Fibroblast of pulmonary artery (primary cell): ENCODE data around the gene UGT1A4.

Experiments used
- DNase-seq: peaks from one replicate; pipeline ENCODE4 v3.0.0-alpha.2; 2010; ENCODE audit warnings: low read depth
- H3K4me3 ChIP-seq: replicated peaks from 2 replicates; pipeline ENCODE4 v1.5.1; 2011; ENCODE audit warnings: low read depth, mild to moderate bottlenecking, control low read depth, low read length, moderate library complexity
- TF ChIP-seq, protein P1 (sequence below): IDR thresholded peaks from 2 replicates; pipeline ENCODE4 v1.5.1; 2011; ENCODE audit warnings: mild to moderate bottlenecking, control low read depth, low read length, inconsistent platforms; ENCODE audit errors: missing control alignments

UGT1A4 gene

DNA sequence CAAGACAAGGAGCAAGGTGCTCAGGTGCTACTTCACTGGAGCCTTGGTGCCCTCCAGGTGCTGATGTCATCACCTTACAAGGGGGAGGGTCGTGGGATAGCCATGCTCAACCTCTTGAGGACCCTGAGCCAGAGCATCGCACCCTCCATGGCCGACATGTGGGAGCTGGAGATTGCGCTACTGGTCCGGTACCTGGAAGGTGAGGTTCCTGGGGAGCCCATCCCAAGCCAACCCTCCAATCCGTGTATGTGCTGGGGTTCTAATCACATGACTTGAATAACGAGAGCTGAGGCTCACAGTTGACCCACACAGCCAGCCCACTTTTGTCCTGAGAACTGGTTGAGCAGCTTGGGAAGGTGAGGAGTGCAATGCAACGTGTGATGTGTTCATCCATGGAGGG is 85.5 kb downstream of the UGT1A4 start:
- H3K4me3 ChIP-seq: no peak overlapping the region
- DNase-seq: no peak
- TF ChIP-seq, protein P1, sequence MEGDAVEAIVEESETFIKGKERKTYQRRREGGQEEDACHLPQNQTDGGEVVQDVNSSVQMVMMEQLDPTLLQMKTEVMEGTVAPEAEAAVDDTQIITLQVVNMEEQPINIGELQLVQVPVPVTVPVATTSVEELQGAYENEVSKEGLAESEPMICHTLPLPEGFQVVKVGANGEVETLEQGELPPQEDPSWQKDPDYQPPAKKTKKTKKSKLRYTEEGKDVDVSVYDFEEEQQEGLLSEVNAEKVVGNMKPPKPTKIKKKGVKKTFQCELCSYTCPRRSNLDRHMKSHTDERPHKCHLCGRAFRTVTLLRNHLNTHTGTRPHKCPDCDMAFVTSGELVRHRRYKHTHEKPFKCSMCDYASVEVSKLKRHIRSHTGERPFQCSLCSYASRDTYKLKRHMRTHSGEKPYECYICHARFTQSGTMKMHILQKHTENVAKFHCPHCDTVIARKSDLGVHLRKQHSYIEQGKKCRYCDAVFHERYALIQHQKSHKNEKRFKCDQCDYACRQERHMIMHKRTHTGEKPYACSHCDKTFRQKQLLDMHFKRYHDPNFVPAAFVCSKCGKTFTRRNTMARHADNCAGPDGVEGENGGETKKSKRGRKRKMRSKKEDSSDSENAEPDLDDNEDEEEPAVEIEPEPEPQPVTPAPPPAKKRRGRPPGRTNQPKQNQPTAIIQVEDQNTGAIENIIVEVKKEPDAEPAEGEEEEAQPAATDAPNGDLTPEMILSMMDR: no peak

DNA sequence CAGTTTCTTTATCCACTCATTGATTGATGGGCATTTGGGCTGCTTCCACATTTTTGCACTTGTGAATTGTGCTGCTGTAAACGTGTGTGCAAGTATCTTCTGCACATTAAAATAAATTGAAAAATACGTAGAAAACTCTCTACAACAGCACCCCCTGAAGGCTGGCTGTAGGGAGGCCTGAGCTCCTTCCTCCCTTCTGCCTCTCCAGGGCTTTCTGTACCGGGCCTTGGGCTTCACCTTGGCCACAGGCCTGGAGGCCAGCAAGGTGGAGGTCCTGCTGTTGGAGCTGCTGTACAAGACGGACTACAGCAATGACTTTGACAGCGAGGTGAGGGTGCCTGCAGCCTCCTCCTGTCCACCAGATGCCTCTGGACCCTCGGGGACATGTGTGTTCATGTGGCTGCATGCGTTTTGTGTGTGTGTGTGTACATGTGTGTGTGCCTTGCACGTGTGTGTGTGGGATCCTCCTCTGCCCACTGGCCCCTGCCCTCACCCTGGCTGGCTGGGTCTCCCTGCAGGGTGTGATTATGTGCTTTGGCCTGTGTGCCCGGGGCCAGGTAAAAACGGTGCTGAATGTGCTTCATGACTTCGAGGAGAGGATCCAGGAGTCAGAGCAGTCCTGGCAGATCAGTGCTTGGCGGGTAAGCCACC is 88.8 kb downstream of the UGT1A4 start:
- TF ChIP-seq, protein P1: no peak
- H3K4me3 ChIP-seq: no peak overlapping the region
- DNase-seq: no peak

GRCh38 chr2:233807966-233808935 is 89.7 kb downstream of the UGT1A4 start:
- TF ChIP-seq, protein P1: no peak
- DNase-seq: no peak
- H3K4me3 ChIP-seq: no peak overlapping the region

GRCh38 chr2:233810385-233810784 is 91.8 kb downstream of the UGT1A4 start:
- no peak overlapping the region for H3K4me3 ChIP-seq
- TF ChIP-seq, protein P1: no peak
- no peak for DNase-seq

GRCh38 chr2:233811087-233811486 is 92.6 kb downstream of the UGT1A4 start:
- TF ChIP-seq, protein P1: no peak
- no peak overlapping the region for H3K4me3 ChIP-seq
- no peak for DNase-seq

DNA sequence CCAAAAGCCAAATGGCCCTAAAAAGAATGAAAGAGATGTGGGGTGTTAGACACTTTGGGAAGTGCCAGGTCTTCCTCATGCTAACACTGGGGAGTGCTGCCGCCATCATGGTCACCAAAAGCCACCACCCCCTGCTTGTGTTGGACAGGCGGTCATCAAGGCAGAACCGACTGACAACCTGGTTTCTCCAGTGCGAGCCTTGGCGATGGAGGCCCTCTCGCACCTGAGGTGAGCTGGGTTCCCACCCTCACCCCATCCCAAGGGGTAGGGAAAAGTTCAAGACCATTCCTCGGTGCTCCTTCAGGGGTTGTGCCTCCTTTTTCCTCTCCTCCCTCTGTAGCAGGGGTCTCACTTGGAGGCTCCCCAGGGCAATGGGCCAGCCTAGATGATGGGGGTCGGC is 93.2 kb downstream of the UGT1A4 start:
- no peak overlapping the region for H3K4me3 ChIP-seq
- TF ChIP-seq, protein P1: no peak
- DNase-seq: no peak
